NT2/D1 (cell line): ENCODE measurements around the gene HOXB9.

Source experiments
- SUZ12 ChIP-seq: IDR thresholded peaks from 2 replicates; pipeline ENCODE4 v1.6.1; 2011; ENCODE audit not compliant: insufficient read length, insufficient read depth; ENCODE audit errors: extremely low read depth
- YY1 ChIP-seq: IDR thresholded peaks from 2 replicates; pipeline ENCODE4 v1.6.1; 2011; ENCODE audit not compliant: insufficient read length, insufficient read depth
- ZNF274 ChIP-seq: IDR thresholded peaks from 2 replicates; pipeline ENCODE4 v1.6.1; 2011; ENCODE audit warnings: mild to moderate bottlenecking, low read depth, low read length

DNA sequence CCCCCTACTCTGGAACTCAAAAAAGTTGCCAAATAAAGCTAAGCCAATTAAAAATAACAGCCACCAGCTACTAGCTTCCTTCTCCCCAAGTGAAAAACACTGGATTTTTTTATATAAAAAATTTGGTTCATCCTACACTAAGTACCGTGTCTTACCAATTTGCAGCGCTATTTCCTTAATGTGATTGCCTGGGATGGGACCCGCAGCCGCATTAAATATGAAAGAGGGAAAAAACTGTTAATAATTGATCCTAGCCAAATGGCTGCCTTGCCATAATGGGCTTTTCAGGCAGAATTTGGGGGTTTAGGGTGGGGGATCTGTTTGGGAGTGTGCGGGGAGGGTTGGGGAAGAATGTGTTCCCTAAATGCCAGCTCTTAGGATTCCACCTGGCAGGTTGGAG lies 2.0 kb downstream of the HOXB9 start:
- TF ChIP-seq ZNF274 = no peak
- TF ChIP-seq YY1 = no peak
- TF ChIP-seq SUZ12 = no peak
